ENCODE results near the gene BSND.

DNA sequence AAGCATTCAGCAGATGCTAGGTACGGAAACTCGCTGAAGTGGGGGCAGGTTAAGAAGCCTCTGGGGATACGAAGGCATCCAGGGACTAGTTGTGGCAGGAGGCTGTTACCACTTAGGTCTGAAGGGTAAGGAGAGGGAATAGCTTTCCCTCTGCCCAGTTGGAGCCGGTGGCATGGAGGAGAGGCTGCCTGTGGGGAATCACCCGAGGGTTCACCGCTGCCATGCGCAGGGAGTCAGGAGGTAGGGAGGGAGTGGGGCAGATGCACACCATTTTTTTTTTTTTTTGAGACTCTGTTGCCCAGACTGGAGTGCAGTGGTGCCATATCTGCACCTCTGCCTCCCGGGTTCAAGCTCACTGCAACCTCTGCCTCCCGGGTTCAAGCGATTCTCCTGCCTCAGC, 46.7 kb downstream of the BSND start:
- TF ChIP-seq TAF15 (IDR thresholded peaks at IDR 0.05; ENCODE audit: low read depth, low read length): no peak
- TF ChIP-seq NFE2L1 (tag; IDR thresholded peaks at IDR 0.05; ENCODE audit: borderline replicate concordance, low read depth): no peak
- TF ChIP-seq, protein P1, sequence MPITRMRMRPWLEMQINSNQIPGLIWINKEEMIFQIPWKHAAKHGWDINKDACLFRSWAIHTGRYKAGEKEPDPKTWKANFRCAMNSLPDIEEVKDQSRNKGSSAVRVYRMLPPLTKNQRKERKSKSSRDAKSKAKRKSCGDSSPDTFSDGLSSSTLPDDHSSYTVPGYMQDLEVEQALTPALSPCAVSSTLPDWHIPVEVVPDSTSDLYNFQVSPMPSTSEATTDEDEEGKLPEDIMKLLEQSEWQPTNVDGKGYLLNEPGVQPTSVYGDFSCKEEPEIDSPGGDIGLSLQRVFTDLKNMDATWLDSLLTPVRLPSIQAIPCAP (CRISPR knock-in tag; IDR thresholded peaks at IDR 0.05; ENCODE audit: borderline replicate concordance): no peak
- TF ChIP-seq SOX6 (IDR thresholded peaks at IDR 0.05): no peak
- TF ChIP-seq PPARD (CRISPR knock-in tag; IDR thresholded peaks at IDR 0.05): no peak
- no peak for TF ChIP-seq POLR2A (conservative IDR thresholded peaks at IDR 0.05)
- no peak for TF ChIP-seq ZNF347 (CRISPR knock-in tag; IDR thresholded peaks at IDR 0.05; ENCODE audit: low read depth)
